Measurements from ENCODE around the gene TIMP2. TPM values are rescaled to one million over a fixed set of nuclear protein-coding genes. Genes with fewer than 3 reads are reported as not detected.
"Not testable (repeated sequence)": the region's sequence is repeated elsewhere in the genome, so short reads cannot be mapped to it uniquely, and the experiment has no call there.

The TIMP2 gene
- total and polyA plus RNA-seq, 2 experiments from 2014 or later: 103 to 587 TPM

GRCh38 chr17:78904371-78904770 is 20.8 kb downstream of the TIMP2 start:
- no peak for DNase-seq
- Histone ChIP-seq H3K9me3 (ENCODE audit: low read depth) (no peaks in the 10 kb centered on the region), H3K27me3 (replicated peaks; ENCODE audit: insufficient read depth) (no peaks in the 10 kb centered on the region), H2AFZ (no peak overlapping the region), H3K4me2 (ENCODE audit: unreplicated experiment) (no peak overlapping the region), H3K4me1 (ENCODE audit: insufficient read depth) (no peaks in the 10 kb centered on the region; the same call in 1 of the 2 replicates), H3K79me2 (ENCODE audit: insufficient read depth) (peaks cover 100% of the 10 kb centered on the region), H3K9ac (no peak overlapping the region), H3F3A (ENCODE audit: insufficient read depth) (no peaks in the 10 kb centered on the region), H3K27ac (no peak overlapping the region), H3K9me2 (ENCODE audit: insufficient read depth) (no peaks in the 10 kb centered on the region), H4K20me1 (ENCODE audit: insufficient read depth) (peaks cover 25% of the 10 kb centered on the region), H3K36me3 (ENCODE audit: low read depth) (peaks cover 22% of the 10 kb centered on the region; the same call in 1 of the 2 replicates), H3K4me3 (no peak overlapping the region)
- TF ChIP-seq EZH2 (IDR thresholded peaks at IDR 0.05; ENCODE audit: insufficient read depth, poor library complexity, severe bottlenecking) (no peak), EZH2phosphoT487 (IDR thresholded peaks at IDR 0.05; ENCODE audit: insufficient read depth, low read depth) (no peak)
- 53 to 62% methylated on average over 9 of the region's 9 CpGs for WGBS, 2 experiments (ENCODE audit: low coverage in 1 of 2, low lambda C conversion rate in 2 of 2, missing lambda C conversion rate in 2 of 2)
- in situ Hi-C loops (cut with MboI): no loop called here

GRCh38 chr17:78903101-78903779 is 21.9 kb downstream of the TIMP2 start, which contains the start of gene CEP295NL:
TSS of gene CEP295NL (minus strand) at chr17:78903201. CDS start at chr17:78901828, 1,373 bp downstream.
- Histone ChIP-seq H3K9me2 (ENCODE audit: insufficient read depth) (no peaks in the 10 kb centered on the region), H3K27me3 (replicated peaks; ENCODE audit: insufficient read depth) (no peaks in the 10 kb centered on the region), H2AFZ (no peak within 1 kb of the TSS), H3K79me2 (ENCODE audit: insufficient read depth) (peaks cover 100% of the 10 kb centered on the region), H3K4me3 (no peak within 1 kb of the TSS), H3K4me1 (ENCODE audit: insufficient read depth) (peaks cover 2% of the 10 kb centered on the region), H4K20me1 (ENCODE audit: insufficient read depth) (peaks cover 18% of the 10 kb centered on the region), H3K9ac (no peak within 1 kb of the TSS), H3F3A (ENCODE audit: insufficient read depth) (peaks cover 4% of the 10 kb centered on the region; the same call in 1 of the 2 replicates), H3K36me3 (ENCODE audit: low read depth) (peaks cover 22% of the 10 kb centered on the region; the same call in 1 of the 2 replicates), H3K9me3 (ENCODE audit: low read depth) (no peaks in the 10 kb centered on the region), H3K4me2 (ENCODE audit: unreplicated experiment) (no peak within 1 kb of the TSS), H3K27ac (peak within 1 kb of the TSS; percentile 33)
- in situ Hi-C loops (cut with MboI): no loop called here
- no peak for TF ChIP-seq EZH2phosphoT487 (IDR thresholded peaks at IDR 0.05; ENCODE audit: insufficient read depth, low read depth)
- no peak for TF ChIP-seq EZH2 (IDR thresholded peaks at IDR 0.05; ENCODE audit: insufficient read depth, poor library complexity, severe bottlenecking)
- DNase-seq: peak; percentile 78
- 71 to 74% methylated on average over 17 of the region's 17 CpGs for WGBS, 2 experiments (ENCODE audit: low coverage in 1 of 2, low lambda C conversion rate in 2 of 2, missing lambda C conversion rate in 2 of 2)

- H3K27me3 ChIP-seq (replicated peaks; ENCODE audit: insufficient read depth); DNase-seq; H3K4me3 ChIP-seq; H2AFZ ChIP-seq; H3K9ac ChIP-seq; H3K9me3 ChIP-seq (ENCODE audit: low read depth); H3F3A ChIP-seq (ENCODE audit: insufficient read depth); H3K27ac ChIP-seq; H4K20me1 ChIP-seq (ENCODE audit: insufficient read depth); H3K9me2 ChIP-seq (ENCODE audit: insufficient read depth); H3K4me2 ChIP-seq (ENCODE audit: unreplicated experiment); in situ Hi-C loops (cut with MboI): not testable (repeated sequence)
- Histone ChIP-seq H3K4me1 (ENCODE audit: insufficient read depth) (peaks cover 10% of the 10 kb centered on the region), H3K36me3 (ENCODE audit: low read depth) (peaks cover 22% of the 10 kb centered on the region; the same call in 1 of the 2 replicates), H3K79me2 (ENCODE audit: insufficient read depth) (peaks cover 100% of the 10 kb centered on the region)
- WGBS, 2 experiments (ENCODE audit: low coverage in 1 of 2, low lambda C conversion rate in 2 of 2, missing lambda C conversion rate in 2 of 2): 83 to 84% methylated on average over 8 of the region's 8 CpGs
Measured at GRCh38 chr17:78902231-78902630, 23.0 kb downstream of the TIMP2 start.

- Histone ChIP-seq H3K4me3 (no peak overlapping the region), H3K9me2 (ENCODE audit: insufficient read depth) (no peaks in the 10 kb centered on the region), H3K9me3 (ENCODE audit: low read depth) (no peaks in the 10 kb centered on the region), H3K79me2 (ENCODE audit: insufficient read depth) (peaks cover 100% of the 10 kb centered on the region), H3K4me1 (ENCODE audit: insufficient read depth) (peaks cover 10% of the 10 kb centered on the region), H3K27ac (no peak overlapping the region), H3K36me3 (ENCODE audit: low read depth) (peaks cover 22% of the 10 kb centered on the region; the same call in 1 of the 2 replicates), H3K4me2 (ENCODE audit: unreplicated experiment) (no peak overlapping the region), H2AFZ (no peak overlapping the region), H4K20me1 (ENCODE audit: insufficient read depth) (0 out of 2 replicates have a peak, but pooled peaks cover 5% of the 10 kb centered on the region), H3K9ac (no peak overlapping the region), H3F3A (ENCODE audit: insufficient read depth) (peaks cover 9% of the 10 kb centered on the region), H3K27me3 (replicated peaks; ENCODE audit: insufficient read depth) (no peaks in the 10 kb centered on the region)
- in situ Hi-C loops (cut with MboI): no loop called here
- 94 to 98% methylated on average over 10 of the region's 10 CpGs for WGBS, 2 experiments (ENCODE audit: low coverage in 1 of 2, low lambda C conversion rate in 2 of 2, missing lambda C conversion rate in 2 of 2)
- no peak for TF ChIP-seq EZH2phosphoT487 (IDR thresholded peaks at IDR 0.05; ENCODE audit: insufficient read depth, low read depth)
- no peak for TF ChIP-seq EZH2 (IDR thresholded peaks at IDR 0.05; ENCODE audit: insufficient read depth, poor library complexity, severe bottlenecking)
- no peak for DNase-seq
Measured at GRCh38 chr17:78901806-78902205, 23.4 kb downstream of the TIMP2 start.

Measured in GM23248 (cell line).